ENCODE results near the gene PPY.
"Not testable (repeated sequence)": the region's sequence is repeated elsewhere in the genome, so short reads cannot be mapped to it uniquely, and the experiment has no call there.

DNA sequence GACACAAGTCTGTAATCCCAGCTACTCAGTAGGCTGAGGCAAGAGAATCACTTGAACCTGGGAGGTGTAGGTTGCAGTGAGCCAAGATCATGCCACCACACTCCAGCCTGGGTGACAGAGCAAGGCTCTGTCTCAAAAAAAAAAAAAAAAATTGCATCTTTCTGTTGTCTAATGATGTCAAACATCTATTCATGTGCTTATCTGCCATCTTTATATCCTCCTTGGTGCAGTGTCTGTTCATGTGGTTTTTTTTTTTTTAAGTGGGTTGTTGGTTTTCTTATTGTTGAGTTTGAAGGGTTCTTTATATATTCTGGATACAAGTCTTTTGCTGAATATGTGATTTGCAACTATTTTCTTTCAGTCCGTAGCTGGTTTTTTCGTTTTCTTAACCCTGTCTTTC, 29.2 kb upstream of the PPY start:
- TF ChIP-seq, protein P1, sequence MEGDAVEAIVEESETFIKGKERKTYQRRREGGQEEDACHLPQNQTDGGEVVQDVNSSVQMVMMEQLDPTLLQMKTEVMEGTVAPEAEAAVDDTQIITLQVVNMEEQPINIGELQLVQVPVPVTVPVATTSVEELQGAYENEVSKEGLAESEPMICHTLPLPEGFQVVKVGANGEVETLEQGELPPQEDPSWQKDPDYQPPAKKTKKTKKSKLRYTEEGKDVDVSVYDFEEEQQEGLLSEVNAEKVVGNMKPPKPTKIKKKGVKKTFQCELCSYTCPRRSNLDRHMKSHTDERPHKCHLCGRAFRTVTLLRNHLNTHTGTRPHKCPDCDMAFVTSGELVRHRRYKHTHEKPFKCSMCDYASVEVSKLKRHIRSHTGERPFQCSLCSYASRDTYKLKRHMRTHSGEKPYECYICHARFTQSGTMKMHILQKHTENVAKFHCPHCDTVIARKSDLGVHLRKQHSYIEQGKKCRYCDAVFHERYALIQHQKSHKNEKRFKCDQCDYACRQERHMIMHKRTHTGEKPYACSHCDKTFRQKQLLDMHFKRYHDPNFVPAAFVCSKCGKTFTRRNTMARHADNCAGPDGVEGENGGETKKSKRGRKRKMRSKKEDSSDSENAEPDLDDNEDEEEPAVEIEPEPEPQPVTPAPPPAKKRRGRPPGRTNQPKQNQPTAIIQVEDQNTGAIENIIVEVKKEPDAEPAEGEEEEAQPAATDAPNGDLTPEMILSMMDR (conservative IDR thresholded peaks at IDR 0.05): not testable (repeated sequence)
- not testable (repeated sequence) for TF ChIP-seq ZFX (IDR thresholded peaks at IDR 0.05)
